HG02798 (cell line): ENCODE data around the gene EIPR1.
A peak's percentile ranks its signal among the peaks of the same experiment; 100 is the strongest.

Source experiments
- ATAC-seq: cut with Tn5 transposase; IDR thresholded peaks from one replicate; pipeline ENCODE4 v1.9.1; 2021; ENCODE audit warnings: mild to moderate bottlenecking; ENCODE audit not compliant: unreplicated experiment, poor library complexity

Gene EIPR1

DNA sequence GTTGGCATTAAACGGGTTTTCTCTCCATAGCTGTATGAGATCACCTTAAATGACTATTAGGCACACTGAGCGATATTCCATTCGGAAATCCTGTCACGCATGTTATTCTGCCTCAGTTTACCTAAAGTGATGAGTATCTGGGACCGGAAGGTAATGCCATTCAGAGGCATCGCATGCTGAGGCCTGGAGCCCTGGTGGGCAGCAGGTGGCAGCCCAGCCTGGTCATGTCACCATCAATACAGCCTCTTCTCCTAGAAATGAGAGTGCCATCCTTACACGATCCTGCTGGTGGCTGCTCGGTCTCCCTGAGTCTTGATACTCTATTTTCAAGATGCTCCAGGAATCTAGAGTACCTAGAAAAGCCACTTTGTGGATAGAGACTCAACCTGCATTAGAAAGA is 119.8 kb downstream of the EIPR1 start:
- ATAC-seq: no peak

DNA sequence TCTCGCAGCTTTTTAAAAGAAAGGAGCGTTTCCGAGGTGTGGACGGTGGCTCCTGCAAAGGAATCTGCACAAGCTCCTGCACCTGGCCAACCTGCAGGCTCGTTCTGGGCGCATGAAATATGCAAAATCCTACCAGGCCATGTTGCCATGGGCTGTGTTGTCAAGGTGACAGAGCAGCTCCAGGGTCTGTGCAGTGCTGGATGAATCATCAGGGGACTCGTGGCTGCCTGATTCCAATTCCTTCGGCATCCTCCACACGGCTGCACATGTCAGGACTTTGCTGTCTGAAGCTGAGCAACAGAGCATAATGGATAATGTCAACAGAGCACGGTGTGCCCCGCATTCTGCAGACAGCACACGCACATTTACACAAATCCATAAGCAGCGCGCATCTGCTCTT is 120.5 kb downstream of the EIPR1 start:
- ATAC-seq: no peak

DNA sequence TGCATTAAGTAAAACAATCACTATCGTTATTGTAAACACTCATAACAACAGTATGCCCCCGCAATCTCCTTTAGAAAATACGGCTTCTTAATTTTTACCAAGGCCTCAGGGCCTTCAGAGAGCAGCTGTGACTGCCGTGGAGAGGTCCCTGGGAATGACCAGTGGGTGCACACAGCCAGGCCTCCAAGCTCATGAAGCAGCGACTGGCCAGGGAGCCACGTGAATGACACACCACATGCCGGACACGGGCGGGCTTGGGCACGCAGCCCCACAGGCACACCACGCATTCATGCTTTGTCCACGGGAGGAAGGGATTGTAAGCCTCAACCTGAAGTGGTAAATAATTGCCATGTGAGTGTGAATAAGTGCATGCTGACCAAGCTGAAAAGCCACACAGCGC is 121.0 kb downstream of the EIPR1 start:
- no peak for ATAC-seq

DNA sequence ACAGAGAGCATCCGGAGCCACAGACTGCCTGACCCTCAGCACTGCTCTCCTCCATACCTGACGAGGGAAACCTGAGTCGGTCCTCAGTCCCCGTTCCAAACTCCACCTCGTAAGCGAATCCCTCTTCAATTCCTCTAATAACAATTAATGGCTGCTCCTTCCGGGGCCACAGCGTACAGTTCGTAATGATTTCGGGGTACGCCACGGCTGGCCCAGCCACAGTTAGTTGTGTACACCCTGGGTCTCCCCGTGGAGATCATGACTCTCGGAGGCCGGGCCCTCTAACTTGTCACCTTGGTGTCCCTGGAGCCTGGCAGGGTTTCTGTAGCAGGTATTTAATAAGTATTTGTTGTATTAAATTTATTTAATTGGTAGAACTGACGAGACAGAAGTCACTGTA is 121.5 kb downstream of the EIPR1 start:
- no peak for ATAC-seq

DNA sequence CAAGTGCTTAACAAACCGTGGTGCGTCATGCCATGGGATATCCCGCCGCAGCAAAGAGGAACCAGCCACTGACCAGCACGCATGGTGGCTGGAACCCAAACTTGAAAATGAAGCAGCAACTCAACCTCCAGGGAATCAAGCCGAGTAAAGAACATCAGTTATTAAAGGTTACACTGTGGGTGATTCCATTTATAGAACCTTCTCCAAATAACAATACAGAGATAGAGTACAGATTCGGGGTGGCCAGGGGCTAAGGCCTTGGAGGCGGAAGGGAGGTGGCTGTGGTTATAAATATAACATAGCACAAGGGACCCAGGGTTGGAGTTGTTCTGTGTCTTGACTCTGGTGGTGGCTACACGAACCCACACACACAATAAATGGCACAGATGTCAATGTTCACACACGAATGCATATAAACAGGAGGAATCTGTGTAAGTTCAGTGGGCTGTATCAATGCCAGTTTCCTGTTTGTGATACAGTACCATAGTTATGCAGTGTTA is 123.1 kb downstream of the EIPR1 start:
- peak; percentile 80 for ATAC-seq

DNA sequence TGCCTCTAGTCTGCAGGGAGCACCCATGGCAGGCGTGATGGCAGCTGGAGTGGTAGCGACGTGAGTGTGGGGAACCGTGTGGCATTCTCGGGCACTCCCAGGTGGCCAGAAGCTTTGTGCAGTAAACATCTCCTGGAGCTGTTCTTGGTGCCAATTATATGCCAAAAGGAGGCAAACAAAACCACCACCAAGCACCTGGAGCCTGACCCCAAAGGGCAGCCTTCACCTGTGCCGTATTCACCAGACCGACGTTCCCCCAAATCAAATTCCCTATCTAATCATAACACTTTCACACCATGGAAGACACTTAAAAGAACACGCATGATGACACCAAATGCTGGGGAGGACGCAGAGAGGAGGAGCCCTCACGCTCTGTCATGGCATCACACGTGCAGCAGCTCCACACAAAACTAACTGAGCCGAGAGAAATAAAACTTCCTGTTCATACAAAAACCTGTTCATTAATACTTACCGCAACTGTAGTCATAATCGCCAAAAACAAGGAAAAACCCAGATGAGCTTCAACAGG is 123.6 kb downstream of the EIPR1 start:
- no peak for ATAC-seq

DNA sequence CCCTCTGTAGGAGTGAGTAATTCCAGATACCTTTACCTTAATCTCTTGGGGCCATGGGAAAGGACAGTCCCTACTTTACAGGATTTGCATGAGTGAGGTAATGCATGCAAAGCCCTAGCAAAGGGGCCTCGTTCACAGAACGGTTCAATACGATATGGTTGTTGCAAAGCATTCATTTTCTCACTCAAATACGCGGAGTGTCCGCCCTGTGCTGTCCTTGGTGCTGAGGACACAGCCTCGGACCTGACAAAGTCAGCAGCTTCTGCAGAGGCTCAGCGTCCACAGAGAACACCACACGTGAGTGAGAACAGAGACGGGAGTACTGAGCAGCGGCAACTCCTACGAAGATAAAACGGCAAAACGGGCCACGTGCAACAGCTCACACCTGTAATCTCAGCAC is 125.7 kb downstream of the EIPR1 start:
- ATAC-seq: no peak

DNA sequence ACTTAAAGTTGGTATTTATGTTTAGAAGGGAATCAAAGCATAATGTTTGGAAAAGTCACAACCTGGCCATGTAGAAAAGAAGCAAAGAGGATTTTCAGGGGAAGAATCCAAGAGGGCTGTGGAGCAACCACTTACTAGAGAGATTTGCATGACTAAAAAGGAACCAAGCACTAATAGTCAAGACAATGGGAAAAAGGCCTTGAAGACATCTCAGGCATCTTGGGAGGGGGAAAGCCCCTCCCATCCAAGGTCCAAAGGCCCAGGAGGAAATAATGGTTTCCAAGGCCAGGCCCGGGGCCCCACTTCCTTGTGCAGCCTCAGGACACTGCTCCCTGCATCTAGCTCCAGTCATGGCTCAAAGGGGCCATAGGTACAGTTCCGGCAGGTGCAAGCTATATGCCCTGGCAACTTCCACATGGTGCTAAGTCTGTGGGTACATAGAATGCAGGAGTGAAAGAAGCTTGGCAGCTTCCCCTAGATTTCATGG is 128.1 kb downstream of the EIPR1 start:
- no peak for ATAC-seq

DNA sequence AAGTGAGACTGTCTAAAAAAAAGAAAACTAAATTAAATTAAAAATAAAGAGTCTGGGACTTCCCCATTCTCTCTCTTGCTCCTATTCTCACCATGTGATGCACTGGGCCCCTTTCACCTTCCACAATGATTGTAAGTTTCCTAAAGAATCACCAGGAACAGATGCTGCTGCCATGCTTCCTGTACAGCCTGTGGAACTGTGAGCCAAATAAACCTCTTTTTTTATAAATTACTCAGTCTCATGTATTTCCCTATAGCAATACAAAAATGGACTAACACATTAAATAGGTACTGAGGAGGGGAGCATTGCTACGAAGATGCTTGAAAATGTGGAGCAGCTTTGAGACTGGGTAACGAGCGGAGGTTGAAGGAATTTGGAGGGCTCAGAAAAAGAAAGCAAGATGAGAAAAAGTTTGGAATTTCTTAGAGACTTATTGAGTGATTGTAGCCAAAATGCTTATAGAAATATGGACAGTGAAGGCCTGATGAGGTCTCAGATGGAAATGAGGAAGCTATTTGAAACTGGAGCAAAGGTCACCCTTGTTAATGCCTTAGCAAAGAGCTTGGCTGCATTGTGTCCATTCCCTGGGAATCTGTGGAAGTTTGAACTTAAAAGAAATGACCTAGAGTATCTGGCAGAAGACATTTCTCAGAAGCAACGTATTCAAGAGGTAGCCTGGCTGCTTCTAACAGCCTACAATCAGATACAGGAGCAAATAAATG is 128.7 kb downstream of the EIPR1 start:
- ATAC-seq: no peak

DNA sequence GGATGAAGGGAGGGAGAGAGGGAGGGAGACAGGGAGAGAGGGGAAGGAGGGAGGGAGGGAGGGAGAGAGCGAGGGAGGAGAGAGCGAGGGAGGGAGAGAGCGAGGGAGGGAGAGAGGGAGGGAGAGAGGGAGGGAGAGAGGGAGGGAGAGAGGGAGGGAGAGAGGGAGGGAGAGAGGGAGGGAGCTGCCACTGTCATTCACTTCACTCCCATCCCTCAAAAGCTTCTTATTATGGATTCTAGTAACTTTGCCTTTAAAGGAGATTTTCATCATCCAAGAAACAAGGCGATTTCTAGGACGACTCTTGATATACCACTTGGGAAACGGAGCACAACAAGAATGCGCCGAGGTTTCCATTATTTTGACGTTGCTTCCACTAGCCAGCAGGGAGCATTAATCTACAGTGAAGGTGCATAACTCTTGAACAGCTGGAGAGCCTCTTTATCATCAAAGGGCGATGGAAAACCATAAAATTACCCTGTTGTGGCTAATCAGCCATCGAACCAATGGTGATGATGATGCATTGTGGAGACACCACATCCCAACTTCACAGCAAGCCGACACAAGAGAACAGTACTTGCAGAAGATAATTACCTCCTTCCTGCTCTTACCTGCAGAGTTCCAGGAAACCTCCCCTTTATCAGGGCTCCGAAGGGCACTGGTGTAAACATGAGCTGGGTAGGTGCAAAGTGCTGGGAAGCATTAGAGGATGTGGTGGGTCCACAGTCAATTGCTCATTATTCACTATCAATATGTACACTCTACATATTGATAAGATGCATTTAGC is 130.5 kb downstream of the EIPR1 start:
- ATAC-seq: no peak

DNA sequence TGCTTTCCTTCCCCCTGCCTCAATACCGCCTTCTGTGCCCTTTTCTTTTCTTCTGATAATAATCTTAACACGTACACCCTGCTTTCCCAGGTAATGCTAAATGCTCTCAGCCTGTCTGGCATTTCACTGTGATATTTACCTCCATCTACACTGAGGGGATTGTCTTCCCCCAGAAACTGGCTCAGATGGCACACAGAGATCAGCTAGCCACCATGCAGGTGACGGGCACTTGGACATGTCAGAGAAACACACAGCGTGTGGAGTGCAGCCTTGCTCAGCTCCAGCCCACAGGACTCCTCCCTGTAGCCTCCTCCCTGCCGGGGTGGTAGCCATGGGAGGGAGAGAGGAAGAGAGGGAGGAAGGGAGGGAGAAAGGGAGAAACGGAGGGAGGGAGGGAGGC is 131.2 kb downstream of the EIPR1 start:
- no peak for ATAC-seq

DNA sequence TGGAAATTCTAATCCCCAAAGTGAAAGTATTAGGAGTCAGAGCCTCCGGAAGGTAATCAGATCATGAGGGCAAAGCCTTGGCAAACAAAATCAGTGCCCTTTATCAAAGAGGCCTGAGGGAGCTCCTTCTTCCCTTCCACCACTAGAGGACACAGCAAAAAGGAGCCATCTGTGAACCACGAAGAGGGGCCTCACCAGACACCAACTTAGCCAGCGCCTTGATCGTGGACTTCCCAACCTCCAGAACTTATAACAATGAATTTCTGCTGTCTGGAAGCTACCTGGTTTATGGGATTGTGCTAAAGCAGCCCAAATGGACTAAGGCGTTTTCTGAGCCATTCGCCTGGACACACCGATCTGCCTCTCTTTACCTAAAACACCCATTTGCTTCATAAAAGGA is 133.1 kb downstream of the EIPR1 start:
- no peak for ATAC-seq

DNA sequence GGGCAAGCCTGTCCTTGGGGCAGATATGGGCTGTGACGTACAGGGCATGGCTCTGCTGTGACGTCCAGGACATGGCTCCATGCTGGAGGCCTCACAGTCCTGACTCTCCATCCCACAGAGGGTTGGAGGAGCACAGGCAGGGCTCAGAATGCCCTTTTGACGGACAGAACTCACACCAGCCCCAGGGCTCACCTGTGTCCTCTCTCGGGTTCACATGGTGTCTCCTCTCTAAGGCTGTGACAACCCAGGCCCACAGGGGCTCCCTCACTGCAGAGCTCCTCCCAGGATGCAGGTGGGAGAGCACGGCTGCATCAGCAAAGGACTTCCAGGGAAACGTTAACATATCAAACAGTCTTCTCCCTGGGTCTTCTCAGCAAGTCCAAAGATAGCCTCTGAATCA is 133.8 kb downstream of the EIPR1 start:
- no peak for ATAC-seq

DNA sequence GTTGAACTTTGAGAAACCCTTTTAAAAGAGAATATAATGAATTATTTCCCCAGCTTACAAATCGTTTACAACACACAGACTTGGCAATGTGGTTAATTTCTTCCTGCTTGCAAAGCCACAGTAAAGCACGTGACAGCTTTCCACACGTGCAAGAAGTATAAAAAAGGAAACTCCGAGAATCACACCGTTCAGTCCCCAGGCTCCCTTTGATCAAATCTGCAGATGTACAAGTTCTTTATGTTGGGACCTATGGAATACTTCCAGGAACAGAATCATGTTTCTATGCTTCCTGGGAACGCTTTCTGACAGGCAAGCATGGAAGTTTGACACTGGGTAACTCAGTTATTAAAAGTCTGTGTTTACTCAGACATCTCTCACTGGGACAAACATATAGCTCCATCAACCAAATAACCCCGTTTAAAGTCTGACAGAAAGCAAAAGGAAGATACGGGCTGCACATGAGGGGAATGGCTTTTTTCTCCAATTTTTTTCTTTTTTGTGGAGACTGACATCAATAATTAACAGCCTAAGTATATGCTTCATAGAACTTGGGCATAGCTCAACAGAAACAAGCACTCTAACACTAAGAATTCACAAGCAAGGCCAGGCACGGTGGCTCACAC is 134.8 kb downstream of the EIPR1 start:
- peak; percentile 61 for ATAC-seq

DNA sequence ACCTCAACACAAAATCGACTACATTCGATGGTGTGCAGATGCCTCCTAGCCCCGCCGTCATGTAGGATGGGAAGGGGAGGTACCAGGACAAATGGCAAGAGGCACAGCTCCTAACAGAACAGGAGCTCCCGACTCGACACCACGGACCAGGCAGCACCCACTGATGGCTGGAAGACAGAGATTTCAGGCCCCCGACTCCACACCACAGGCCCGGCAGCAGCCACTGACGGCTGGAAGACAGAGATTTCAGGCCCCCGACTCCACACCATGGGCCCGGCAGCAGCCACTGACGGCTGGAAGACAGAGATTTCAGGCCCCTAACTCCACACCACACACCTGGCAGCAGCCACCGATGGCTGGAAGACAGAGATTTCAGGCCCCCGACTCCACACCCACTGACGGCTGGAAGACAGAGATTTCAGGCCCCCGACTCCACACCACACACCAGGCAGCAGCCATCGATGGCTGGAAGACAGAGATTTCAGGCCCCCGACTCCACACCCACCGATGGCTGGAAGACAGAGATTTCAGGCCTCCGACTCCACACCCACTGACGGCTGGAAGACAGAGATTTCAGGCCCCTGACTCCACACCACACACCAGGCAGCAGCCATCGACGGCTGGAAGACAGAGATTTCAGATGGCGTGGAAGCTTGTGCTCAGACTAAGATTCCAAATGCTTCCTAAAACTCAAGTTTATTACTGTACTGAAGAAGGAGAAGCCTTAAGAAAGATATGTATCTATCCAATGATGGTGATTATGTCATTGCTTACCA is 135.5 kb downstream of the EIPR1 start:
- no peak for ATAC-seq

DNA sequence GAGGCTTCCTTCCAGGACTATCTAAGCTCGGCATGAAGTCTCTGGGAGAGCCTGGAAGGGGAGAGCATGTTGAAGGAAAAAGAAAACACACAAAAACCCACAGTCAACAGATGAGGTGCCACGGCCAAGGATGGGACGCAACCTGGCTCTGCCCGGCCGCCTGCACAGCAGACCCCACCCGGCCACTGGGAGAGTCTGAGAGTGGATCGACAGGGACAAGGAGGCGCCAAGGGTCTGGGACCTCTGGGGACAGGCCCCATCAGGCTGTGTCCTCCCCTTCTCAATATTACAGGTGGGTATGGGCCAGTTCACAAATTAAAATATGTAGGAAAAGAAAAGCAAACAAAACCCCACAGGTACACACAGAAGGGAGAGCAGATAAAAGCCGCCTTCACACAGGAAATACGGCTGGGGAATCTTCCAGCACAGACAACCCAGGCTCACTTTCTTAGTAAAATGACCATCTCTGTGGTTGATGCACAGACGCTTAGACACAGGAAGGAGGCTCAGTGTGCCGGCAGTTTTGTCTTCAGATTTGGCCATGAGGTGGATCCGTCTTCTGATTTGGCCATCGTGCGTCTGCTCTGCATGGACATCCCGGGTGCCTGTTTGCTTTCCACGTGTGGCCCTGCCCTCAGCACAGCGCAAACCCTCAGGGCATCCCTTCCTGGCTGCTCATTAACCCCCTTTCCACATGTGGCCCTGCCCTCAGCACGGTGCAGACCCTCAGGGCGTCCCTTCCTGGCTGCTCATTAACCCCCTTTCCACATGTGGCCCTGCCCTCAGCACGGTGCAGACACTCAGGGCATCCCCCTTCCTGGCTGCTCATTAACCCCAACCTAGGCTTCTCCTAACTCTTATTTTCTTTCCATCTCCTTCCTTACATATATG is 138.4 kb downstream of the EIPR1 start:
- peak; percentile 76 for ATAC-seq

DNA sequence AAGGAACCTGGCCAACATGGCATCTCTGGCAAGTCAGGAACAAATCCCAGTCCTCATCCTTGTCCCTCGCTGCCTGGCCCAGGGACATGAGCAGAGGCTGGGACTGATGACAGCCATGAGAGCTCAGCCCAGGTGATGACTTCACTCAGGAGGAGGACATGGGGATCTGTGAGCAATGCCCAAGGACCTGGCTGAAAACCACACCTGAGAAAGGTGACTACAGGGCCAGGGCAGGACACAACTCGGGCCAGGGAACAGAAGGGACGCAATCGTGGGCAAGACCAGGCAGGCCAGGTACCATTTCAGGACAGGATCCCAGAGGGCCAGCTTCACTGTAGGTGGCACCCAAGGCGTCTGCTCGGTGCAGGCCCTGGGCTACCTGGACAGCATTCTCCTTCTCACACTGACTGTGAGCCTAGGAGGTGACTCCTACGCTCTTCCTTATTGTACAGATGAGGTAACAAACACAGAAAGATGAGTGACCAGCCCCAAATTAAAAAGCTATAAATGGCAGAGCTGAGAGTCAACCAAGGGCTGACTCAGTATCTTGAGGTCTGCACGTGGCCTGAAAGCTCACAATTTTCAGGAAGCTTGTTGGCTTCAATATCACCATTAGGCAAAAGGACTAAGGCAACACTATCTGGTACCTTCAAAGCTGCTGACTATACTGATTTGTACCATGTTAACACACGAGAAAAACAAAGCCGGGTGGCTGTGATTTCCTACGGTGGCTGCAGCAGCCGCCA is 141.1 kb downstream of the EIPR1 start:
- no peak for ATAC-seq

DNA sequence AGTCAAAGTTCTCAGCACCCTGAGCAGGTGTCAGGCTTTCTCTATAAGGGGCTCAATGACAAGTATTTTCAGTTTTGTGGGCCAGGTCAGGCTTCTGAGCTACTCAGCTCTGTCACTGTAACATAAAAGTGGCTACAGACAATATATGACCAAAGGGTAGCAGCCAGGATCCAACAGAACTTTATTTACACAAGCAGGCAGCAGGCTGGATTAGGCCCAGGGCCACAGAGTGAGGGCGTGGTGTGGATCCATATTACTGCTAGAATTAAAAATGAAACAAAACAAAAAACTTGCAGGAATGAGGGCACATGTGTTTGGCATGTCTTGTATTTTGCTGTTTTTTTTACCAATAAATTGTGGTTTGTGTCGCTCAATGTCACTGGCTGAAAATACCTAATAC is 143.7 kb downstream of the EIPR1 start:
- no peak for ATAC-seq

DNA sequence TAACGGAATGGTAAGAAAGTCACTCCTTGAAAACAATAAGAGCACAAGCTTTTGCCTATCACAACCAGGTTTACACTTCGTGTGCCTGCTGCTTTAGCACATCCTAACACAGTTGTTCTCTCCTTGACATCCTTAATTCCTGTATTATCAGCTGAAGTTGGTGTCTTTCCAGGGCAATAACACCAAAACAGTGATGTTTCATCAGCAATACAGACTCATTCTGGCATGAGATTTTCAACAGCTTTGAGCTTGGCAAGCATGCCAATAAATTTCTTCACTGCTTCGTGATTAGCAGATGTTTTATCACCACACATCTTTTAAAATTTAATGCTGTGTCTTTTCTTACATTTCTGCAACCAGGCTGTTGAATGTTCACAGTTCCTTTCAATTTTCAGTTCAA is 148.4 kb downstream of the EIPR1 start:
- ATAC-seq: no peak
